ENCODE measurements around the gene PPP2R5C. TPM values are rescaled to one million over a fixed set of nuclear protein-coding genes. Genes with fewer than 3 reads are reported as not detected.
"Not testable (repeated sequence)": the region's sequence is repeated elsewhere in the genome, so short reads cannot be mapped to it uniquely, and the experiment has no call there.

Gene PPP2R5C
- total and polyA plus RNA-seq, 7 donors = 18.2 to 76.6 (median 57.1) TPM

DNA sequence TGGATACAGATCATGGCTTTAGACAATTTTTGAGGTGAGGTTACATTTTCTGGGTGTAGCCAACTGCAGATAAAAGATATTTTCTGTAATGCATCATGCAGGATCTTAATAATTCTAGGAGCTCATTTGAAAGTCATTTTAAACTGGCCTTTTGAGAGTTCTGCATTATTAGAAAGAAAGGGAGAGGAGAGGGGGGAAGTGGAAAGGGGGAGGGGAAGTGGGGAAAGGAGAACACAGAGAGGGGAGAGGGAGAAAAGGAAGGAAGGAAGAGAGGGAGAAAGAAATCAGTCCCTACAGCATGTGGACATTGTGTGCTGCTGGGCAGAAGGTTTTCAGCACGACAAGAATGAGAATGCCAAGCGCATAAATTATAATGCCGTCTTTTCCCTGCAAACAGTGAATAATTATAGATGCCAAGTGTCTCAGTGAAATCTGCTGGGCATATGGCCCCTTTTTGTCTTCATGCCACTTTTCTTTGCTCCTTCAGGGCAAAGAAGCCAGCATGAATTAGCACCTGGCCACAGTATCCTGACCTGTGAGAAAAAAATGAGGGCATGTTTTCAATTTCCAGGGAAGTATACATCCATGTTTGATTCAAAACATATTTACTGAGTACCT lies 22.7 kb upstream of the PPP2R5C start:
- Histone ChIP-seq H3K27me3 (ENCODE audit: insufficient read depth in 3 of 3, low read length in 2 of 3) (peaks cover 0 to 1% (median 0%) of the 10 kb centered on the region in 3 donors), H3K4me3 (no peak overlapping the region), H3K36me3 (ENCODE audit: insufficient read depth in 1 of 2, low read depth in 1 of 2) (no peaks in the 10 kb centered on the region), H3K27ac (no peak overlapping the region), H3K9me3 (no peaks in the 10 kb centered on the region), H3K4me1 (no peaks in the 10 kb centered on the region)
- ATAC-seq = no peak
- WGBS, 3 donors = 55 to 59% (median 56%) methylated on average over 3 of the region's 3 CpGs
- TF ChIP-seq, protein P1, sequence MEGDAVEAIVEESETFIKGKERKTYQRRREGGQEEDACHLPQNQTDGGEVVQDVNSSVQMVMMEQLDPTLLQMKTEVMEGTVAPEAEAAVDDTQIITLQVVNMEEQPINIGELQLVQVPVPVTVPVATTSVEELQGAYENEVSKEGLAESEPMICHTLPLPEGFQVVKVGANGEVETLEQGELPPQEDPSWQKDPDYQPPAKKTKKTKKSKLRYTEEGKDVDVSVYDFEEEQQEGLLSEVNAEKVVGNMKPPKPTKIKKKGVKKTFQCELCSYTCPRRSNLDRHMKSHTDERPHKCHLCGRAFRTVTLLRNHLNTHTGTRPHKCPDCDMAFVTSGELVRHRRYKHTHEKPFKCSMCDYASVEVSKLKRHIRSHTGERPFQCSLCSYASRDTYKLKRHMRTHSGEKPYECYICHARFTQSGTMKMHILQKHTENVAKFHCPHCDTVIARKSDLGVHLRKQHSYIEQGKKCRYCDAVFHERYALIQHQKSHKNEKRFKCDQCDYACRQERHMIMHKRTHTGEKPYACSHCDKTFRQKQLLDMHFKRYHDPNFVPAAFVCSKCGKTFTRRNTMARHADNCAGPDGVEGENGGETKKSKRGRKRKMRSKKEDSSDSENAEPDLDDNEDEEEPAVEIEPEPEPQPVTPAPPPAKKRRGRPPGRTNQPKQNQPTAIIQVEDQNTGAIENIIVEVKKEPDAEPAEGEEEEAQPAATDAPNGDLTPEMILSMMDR (IDR thresholded peaks at IDR 0.05) = no peak
- intact Hi-C loops (cut with DNase I) = no loop called here
- DNase-seq = no peak

DNA sequence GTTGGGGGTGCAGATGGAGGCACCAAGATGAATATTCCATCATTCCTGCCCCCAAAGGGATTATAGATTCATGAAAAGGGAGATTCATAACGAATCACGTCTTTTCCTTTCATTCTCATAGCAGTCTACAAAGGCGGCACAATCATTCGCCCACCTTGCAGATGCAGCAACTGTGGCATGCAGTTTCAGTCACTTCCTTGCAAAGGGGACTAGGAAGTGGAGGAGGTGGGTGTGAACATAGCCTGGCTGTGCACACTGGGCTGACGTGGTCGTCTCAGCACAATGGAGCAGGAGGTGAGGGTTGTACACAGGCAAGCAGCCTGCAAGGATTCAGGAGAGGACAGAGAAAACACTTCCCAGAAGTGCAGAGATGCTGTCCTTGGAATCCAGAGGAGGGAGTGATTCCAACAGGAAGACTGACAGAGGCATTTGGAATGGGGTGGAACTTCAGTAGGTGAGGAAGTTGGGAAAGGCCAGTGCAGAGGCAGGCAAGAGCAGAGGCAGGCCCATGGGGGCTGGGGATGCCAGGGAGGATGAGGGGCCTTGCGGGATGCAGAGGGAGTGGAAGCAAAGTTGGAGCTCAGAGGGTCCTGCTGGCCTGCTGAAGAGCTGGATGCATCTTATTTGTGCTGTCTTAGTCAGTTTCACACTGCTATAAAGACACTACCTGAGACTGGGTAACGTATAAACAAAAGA lies 21.9 kb upstream of the PPP2R5C start:
- Histone ChIP-seq H3K27ac (no peak overlapping the region), H3K36me3 (ENCODE audit: insufficient read depth in 1 of 2, low read depth in 1 of 2) (no peaks in the 10 kb centered on the region), H3K4me1 (no peaks in the 10 kb centered on the region), H3K27me3 (ENCODE audit: insufficient read depth in 3 of 3, low read length in 2 of 3) (peaks cover 0 to 1% (median 0%) of the 10 kb centered on the region in 3 donors), H3K4me3 (no peak overlapping the region), H3K9me3 (no peaks in the 10 kb centered on the region)
- no peak for ATAC-seq
- TF ChIP-seq, protein P1 (IDR thresholded peaks at IDR 0.05) = no peak
- DNase-seq = no peak
- 71 to 77% (median 76%) methylated on average over 8 of the region's 8 CpGs for WGBS, 3 donors
- intact Hi-C loops (cut with DNase I) = no loop called here

DNA sequence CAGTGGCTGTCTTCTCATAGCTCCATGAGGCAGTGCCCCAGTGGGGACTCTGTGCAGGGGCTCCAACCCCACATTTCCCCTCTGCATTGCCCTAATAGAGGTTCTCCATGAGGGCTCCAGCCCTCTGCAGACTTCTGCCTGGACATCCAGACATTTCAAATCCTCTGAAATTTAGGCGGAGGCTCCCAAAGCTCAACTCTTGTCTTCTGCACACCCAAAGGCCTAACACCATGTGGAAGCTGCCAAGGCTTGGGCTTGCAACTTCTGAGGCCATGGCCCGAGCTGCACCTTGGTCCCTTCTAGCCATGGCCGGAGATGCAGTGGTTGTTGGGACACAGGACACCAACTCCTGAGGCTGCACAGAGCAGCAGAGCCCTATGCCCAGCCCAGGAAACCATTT lies 20.5 kb upstream of the PPP2R5C start:
- no peak for ATAC-seq
- TF ChIP-seq, protein P1 (IDR thresholded peaks at IDR 0.05) = no peak
- 84 to 88% (median 88%) methylated on average over 3 of the region's 3 CpGs for WGBS, 3 donors
- Histone ChIP-seq H3K36me3 (ENCODE audit: insufficient read depth in 1 of 2, low read depth in 1 of 2) (no peaks in the 10 kb centered on the region), H3K4me1 (no peaks in the 10 kb centered on the region), H3K27me3 (ENCODE audit: insufficient read depth in 3 of 3, low read length in 2 of 3) (peaks cover 0 to 1% (median 0%) of the 10 kb centered on the region in 3 donors), H3K9me3 (no peaks in the 10 kb centered on the region), H3K27ac (no peak overlapping the region), H3K4me3 (no peak overlapping the region)
- no peak for DNase-seq
- intact Hi-C loops (cut with DNase I) = no loop called here

DNA sequence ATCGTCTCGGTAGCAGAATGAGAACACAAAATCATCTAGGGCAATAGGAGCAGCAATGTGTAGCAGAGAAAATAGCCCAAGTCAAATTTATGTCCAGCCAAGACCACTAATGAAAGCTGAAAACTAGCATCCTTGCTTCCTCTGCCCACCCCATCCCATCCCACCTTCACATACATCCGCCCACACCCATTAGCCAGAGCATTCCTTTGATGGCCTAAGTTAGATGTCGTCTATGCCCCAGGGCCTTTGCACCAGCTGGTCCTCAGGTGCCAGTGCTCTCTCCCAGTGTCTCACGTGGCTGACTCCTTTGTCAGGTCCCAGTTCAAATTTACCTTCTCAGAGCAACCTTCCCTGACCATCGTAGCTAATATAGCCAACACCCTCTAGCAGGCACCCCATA lies 17.8 kb upstream of the PPP2R5C start:
- H3K4me3 ChIP-seq = no peak overlapping the region
- WGBS, 3 donors = 72 to 82% (median 82%) methylated on average over 6 of the region's 6 CpGs
- intact Hi-C loops (cut with DNase I) = no loop called here
- DNase-seq (no peak), ATAC-seq (no peak)
- TF ChIP-seq, protein P1 (IDR thresholded peaks at IDR 0.05) = no peak
- H3K4me1 ChIP-seq = no peaks in the 10 kb centered on the region
- H3K36me3 ChIP-seq (ENCODE audit: insufficient read depth in 1 of 2, low read depth in 1 of 2) = no peaks in the 10 kb centered on the region
- H3K27me3 ChIP-seq (ENCODE audit: insufficient read depth in 3 of 3, low read length in 2 of 3) = peaks cover 0 to 1% (median 0%) of the 10 kb centered on the region in 3 donors
- H3K27ac ChIP-seq = no peak overlapping the region
- no peaks in the 10 kb centered on the region for H3K9me3 ChIP-seq

DNA sequence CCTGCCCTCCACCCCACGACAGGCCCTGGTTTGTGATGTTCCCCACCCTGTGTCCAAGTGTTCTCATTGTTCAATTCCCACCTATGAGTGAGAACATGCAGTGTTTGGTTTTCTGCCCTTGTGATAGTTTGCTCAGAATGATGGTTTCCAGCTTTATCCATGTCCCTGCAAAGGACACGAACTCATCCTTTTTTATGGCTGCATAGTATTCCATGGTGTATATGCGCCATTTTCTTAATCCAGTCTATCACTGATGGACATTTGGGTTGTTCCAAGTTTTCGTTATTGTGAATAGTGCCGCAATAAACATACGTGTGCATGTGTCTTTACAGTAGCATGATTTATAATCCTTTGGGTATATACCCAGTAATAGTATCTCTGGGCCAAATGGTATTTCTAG lies 17.1 kb upstream of the PPP2R5C start:
- H3K9me3 ChIP-seq; H3K27me3 ChIP-seq (ENCODE audit: insufficient read depth in 3 of 3, low read length in 2 of 3); H3K36me3 ChIP-seq (ENCODE audit: insufficient read depth in 1 of 2, low read depth in 1 of 2); DNase-seq; H3K4me3 ChIP-seq; intact Hi-C loops (cut with DNase I); H3K4me1 ChIP-seq; H3K27ac ChIP-seq; ATAC-seq: not testable (repeated sequence)
- WGBS, 3 donors = 80 to 90% (median 88%) methylated on average over 6 of the region's 6 CpGs

DNA sequence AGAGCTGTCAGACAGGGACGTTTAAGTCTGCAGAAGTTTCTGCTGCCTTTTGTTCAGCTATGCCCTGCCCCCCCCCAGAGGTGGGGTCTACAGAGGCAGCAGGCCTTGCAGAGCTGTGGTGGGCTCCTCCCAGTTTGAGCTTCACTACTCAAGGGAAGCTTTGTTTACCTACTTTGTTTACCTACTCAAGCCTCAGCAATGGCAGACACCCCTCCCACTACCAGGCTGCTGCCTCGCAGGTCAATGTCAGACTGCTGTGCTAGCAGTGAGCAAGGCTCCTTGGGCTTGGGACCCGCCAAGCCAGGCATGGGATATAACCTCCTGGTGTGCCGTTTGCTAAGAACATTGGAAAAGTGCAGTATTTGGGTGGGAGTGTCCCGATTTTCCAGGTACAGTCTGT lies 11.8 kb upstream of the PPP2R5C start:
- 67 to 77% (median 71%) methylated on average over 5 of the region's 5 CpGs for WGBS, 3 donors
- DNase-seq; H3K4me3 ChIP-seq; H3K36me3 ChIP-seq (ENCODE audit: insufficient read depth in 1 of 2, low read depth in 1 of 2); H3K9me3 ChIP-seq; intact Hi-C loops (cut with DNase I); H3K27me3 ChIP-seq (ENCODE audit: insufficient read depth in 3 of 3, low read length in 2 of 3); H3K4me1 ChIP-seq; ATAC-seq; H3K27ac ChIP-seq: not testable (repeated sequence)

Measured in psoas muscle (tissue), 8 donors.